ENCODE measurements around the gene ITPRID1. TPM values are rescaled to one million over a fixed set of nuclear protein-coding genes. Genes with fewer than 3 reads are reported as not detected.

ITPRID1 gene
- total and polyA plus RNA-seq, 2 of the 8 experiments (the other 6 are each of a cell fraction or from before 2014, with no cell fraction given) = 0.09 to 0.47 TPM

DNA sequence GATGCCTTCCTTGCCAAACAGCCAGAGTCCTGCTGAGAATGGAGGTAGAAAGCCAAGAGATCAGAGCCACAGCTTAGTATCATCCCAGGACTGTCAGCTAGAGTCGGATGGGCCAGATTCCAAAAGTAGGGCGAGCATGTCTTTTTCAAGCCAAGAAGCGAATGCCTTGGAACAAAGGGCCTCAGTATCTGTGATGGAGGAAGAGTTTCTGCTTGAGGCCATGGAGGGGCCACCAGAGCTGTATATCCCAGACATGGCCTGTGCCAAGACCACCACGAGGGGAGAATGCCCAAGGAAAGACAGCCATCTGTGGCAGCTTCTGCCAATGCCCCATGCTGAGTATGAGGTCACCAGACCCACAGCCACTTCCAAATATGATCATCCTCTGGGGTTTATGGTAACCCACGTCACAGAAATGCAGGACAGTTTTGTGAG is 128.8 kb downstream of the ITPRID1 start:
- Histone ChIP-seq H3K23me2 (ENCODE audit: low read depth, low read length) (no peaks in the 10 kb centered on the region), H3K14ac (ENCODE audit: insufficient read length) (no peak overlapping the region), H3K79me1 (ENCODE audit: low read depth, low read length) (no peaks in the 10 kb centered on the region), H2AFZ (ENCODE audit: low read length) (no peak overlapping the region), H3K4me1 (replicated peaks in 1 of 4; ENCODE audit: control insufficient read depth in 3 of 4, insufficient read depth in 4 of 4, low read length in 3 of 4) (peaks cover 0 to 4% (median 1%) of the 10 kb centered on the region in 4 experiments; a peak in 3 of 7 replicates), H3K27me3 (replicated peaks in 1 of 4; ENCODE audit: control insufficient read depth in 3 of 4, extremely low read depth in 1 of 4, insufficient read depth in 3 of 4, low read length in 3 of 4) (no peaks in the 10 kb centered on the region), H4K20me1 (replicated peaks in 1 of 2; ENCODE audit: control insufficient read depth in 1 of 2, insufficient read depth in 2 of 2, low read length in 2 of 2) (no peaks in the 10 kb centered on the region), H3K18ac (ENCODE audit: extremely low read depth, low read length) (peak overlapping the region; percentile 38; the same call in 1 of the 2 replicates), H4K8ac (ENCODE audit: extremely low read depth, insufficient read depth, low read length) (no peak overlapping the region), H3K23ac (ENCODE audit: insufficient read length) (no peak overlapping the region), H3K36me3 (ENCODE audit: control insufficient read depth in 2 of 4, insufficient read depth in 4 of 4, low read length in 3 of 4) (no peaks in the 10 kb centered on the region), H3K9me3 (ENCODE audit: insufficient read depth in 2 of 2, low read depth in 1 of 2, low read length in 1 of 2) (no peaks in the 10 kb centered on the region; a peak in 1 of 4 replicates), H2BK5ac (ENCODE audit: low read depth, low read length) (no peak overlapping the region), H2BK20ac (ENCODE audit: low read length) (no peak overlapping the region), H2BK15ac (ENCODE audit: low read length) (no peak overlapping the region), H3K56ac (replicated peaks; ENCODE audit: insufficient read length, low read depth, low read length) (no peak overlapping the region), H2BK120ac (replicated peaks; ENCODE audit: low read depth, low read length) (no peak overlapping the region), H2BK12ac (ENCODE audit: low read depth, low read length) (no peak overlapping the region), H3K9ac (replicated peaks in 1 of 4; ENCODE audit: extremely low read depth in 1 of 4, low read depth in 3 of 4, low read length in 3 of 4) (no peak overlapping the region), H3K79me2 (ENCODE audit: control insufficient read depth in 1 of 2, insufficient read depth in 2 of 2, low read length in 2 of 2) (no peaks in the 10 kb centered on the region), H4K91ac (replicated peaks; ENCODE audit: insufficient read length, low read length) (no peak overlapping the region), H3K4ac (replicated peaks; ENCODE audit: insufficient read length, low read depth, low read length) (no peak overlapping the region), H4K5ac (ENCODE audit: insufficient read length, low read depth, low read length) (no peak overlapping the region), H2AK5ac (ENCODE audit: low read depth, low read length) (0 out of 2 replicates have a peak overlapping the region, but pooled peaks have one; percentile 66), H3K4me3 (ENCODE audit: extremely low read depth in 1 of 4, insufficient read depth in 2 of 4, low read depth in 3 of 4, low read length in 4 of 4) (no peak overlapping the region), H3K27ac (ENCODE audit: low read depth, low read length) (no peak overlapping the region), H3K4me2 (ENCODE audit: insufficient read depth in 1 of 2, low read depth in 2 of 2, low read length in 2 of 2) (no peak overlapping the region)
- 73% methylated on average over 5 of the region's 5 CpGs; no CpG with 5 or more reads in 1 of the 2 experiments for WGBS, 2 experiments (ENCODE audit: extremely low coverage in 1 of 2, insufficient coverage in 1 of 2, insufficient read length in 1 of 2, insufficient replicate concordance in 2 of 2, low coverage in 1 of 2, low lambda C conversion rate in 2 of 2, missing lambda C conversion rate in 1 of 2)
- TF ChIP-seq SUZ12 (IDR thresholded peaks at IDR 0.05; ENCODE audit: low read length) (no peak), HDAC6 (IDR thresholded peaks at IDR 0.05; ENCODE audit: low read depth, low read length) (no peak), SP2 (IDR thresholded peaks at IDR 0.05; ENCODE audit: low read length) (no peak), TAF7 (optimal IDR thresholded peaks at IDR 0.05; ENCODE audit: borderline replicate concordance, low read depth, low read length) (no peak), RNF2 (IDR thresholded peaks at IDR 0.05; ENCODE audit: borderline replicate concordance, low read depth, low read length, missing control alignments, poor library complexity, severe bottlenecking) (no peak), TAF1 (IDR thresholded peaks at IDR 0.05; ENCODE audit: low read depth, low read length) (no peak), POU5F1 (IDR thresholded peaks at IDR 0.05; ENCODE audit: low read depth, low read length) (no peak), JUND (IDR thresholded peaks at IDR 0.05; ENCODE audit: low read length) (no peak), BACH1 (IDR thresholded peaks at IDR 0.05; ENCODE audit: low read length) (no peak), TCF12 (IDR thresholded peaks at IDR 0.05; ENCODE audit: low read depth, low read length) (no peak), GTF2F1 (IDR thresholded peaks at IDR 0.05; ENCODE audit: borderline replicate concordance, low read depth, low read length) (no peak)
- FAIRE-seq = no peak
- ChIA-PET POLR2A (ENCODE audit: partially characterized antibody) (interaction anchor here (0.7 kb wide), 1 partner anchor 90 kb away, joined by 3 read pairs; no protein-coding TSS in a partner anchor), CTCF (ENCODE audit: partially characterized antibody) (interaction anchor here (0.8 to 3.9 kb wide), 7 partner anchors 10 to 508 kb away, joined by 3 to 15 read pairs (median 4); no protein-coding TSS in a partner anchor)
- no peak for DNase-seq (ENCODE audit: low read depth in 1 of 2, low spot score in 2 of 2)
